IPS-20b (cell line): ENCODE data around the gene UBR4.
"Not testable (repeated sequence)": the region's sequence is repeated elsewhere in the genome, so short reads cannot be mapped to it uniquely, and the experiment has no call there.

Source experiments
- H3K27ac ChIP-seq: one replicate; pipeline ENCODE4 v1.5.1; 2013; ENCODE audit warnings: low read length
- H3K27me3 ChIP-seq: 2 replicates; pipeline ENCODE4 v1.6.1; 2013; ENCODE audit warnings: mild to moderate bottlenecking, low read length, inconsistent platforms; ENCODE audit not compliant: insufficient read depth
- H3K36me3 ChIP-seq: 2 replicates; pipeline ENCODE4 v1.6.1; 2013; ENCODE audit warnings: low read depth, mild to moderate bottlenecking, inconsistent platforms, low read length, moderate library complexity; ENCODE audit not compliant: insufficient read depth
- H3K4me1 ChIP-seq: 2 replicates; pipeline ENCODE4 v1.6.1; 2013; ENCODE audit warnings: mild to moderate bottlenecking, control low read depth, inconsistent platforms, low read length, moderate library complexity; ENCODE audit not compliant: insufficient read depth
- H3K4me3 ChIP-seq: 2 replicates; pipeline ENCODE4 v1.5.1; 2013; ENCODE audit warnings: mild to moderate bottlenecking, low read length, inconsistent platforms
- H3K9ac ChIP-seq: 2 replicates; pipeline ENCODE4 v1.6.1; 2013; ENCODE audit warnings: low read depth, mild to moderate bottlenecking, inconsistent platforms, low read length, moderate library complexity
- H3K9me3 ChIP-seq: 2 replicates; pipeline ENCODE4 v1.6.1; 2013; ENCODE audit warnings: mild to moderate bottlenecking, low read depth, low read length, inconsistent platforms; ENCODE audit not compliant: insufficient read depth

The UBR4 gene

DNA sequence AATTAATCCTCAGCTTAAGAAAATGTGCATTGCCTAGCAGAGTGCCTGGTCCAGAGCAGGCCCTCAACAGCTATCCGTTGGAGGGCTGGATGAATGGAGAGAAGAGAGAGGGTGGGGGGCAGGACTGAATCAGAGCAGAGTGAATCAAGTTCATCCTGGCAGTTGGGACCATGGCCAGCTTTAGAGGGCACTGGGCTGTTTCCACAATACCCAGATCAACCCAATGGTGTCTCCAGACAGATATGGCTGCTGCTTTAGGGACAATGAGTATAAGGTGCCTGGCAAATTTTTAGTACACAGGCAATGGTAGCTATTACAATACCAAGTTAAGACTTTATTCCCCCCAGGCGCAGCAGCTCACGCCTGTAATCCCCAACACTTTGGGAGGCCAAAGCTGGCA lies 24.2 kb upstream of the UBR4 start:
- no peak overlapping the region for H3K4me3 ChIP-seq
- H3K36me3 ChIP-seq: peaks cover 90% of the 10 kb centered on the region
- H3K4me1 ChIP-seq: no peaks in the 10 kb centered on the region
- H3K9ac ChIP-seq: no peak overlapping the region
- H3K27ac ChIP-seq: no peak overlapping the region
- H3K27me3 ChIP-seq: no peaks in the 10 kb centered on the region
- H3K9me3 ChIP-seq: no peaks in the 10 kb centered on the region

DNA sequence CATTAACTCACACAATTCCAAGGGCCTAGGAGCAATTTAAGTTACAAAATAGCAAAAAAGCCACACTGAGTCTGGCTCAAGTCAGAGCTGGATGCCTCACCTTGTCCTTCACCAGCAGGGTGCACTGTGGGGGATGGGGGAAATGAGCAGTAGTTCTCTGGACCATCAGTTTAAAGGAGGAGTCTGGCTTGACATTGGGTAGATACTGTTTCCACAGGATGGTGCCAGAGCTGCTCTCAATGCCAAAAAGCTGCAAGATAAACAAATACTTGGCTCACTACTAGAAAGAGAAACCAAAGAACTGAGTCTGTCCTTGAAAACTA lies 22.4 kb upstream of the UBR4 start:
- no peak overlapping the region for H3K9ac ChIP-seq
- no peaks in the 10 kb centered on the region for H3K27me3 ChIP-seq
- H3K4me3 ChIP-seq: no peak overlapping the region
- peaks cover 88% of the 10 kb centered on the region for H3K36me3 ChIP-seq
- H3K9me3 ChIP-seq: no peaks in the 10 kb centered on the region
- no peak overlapping the region for H3K27ac ChIP-seq
- H3K4me1 ChIP-seq: no peaks in the 10 kb centered on the region

DNA sequence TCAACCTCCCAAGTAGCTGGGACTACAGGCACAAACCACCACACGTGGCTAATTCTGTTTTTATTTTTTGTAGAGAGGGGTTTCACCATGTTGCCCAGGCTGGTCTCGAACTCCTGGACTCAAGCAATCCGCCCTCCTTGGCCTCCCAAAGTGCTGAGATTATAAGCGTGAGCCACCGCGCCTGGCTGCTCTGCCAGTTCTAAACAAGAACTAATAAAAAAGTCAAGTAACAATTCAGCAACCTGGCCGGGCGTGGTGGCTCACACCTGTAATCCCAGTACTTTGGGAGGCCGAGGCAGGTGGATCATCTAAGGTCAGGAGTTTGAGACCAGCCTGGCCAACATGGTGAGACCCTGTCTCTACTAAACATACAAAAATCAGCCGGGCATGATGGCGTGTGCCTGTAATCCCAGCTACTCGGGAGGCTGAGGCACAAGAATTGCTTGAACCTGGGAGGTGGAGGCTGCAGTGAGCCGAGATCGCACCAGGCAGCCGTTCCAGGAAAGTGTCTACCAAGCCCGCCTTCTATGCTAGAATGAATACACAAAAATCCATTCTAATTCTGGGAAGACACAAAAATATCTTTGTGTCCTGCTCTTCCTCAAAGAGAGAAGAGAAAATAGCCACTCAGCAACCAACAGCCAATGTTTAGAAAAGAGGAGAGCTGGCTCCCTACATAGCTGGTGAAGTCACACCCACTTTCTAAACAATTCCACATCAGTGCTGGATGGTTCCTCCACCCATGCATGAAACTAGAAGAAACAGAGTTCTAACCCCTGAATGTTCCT lies 21.9 kb upstream of the UBR4 start:
- not testable (repeated sequence) for H3K9me3 ChIP-seq, H3K27me3 ChIP-seq, H3K9ac ChIP-seq, H3K4me1 ChIP-seq, H3K27ac ChIP-seq, H3K4me3 ChIP-seq
- H3K36me3 ChIP-seq: peaks cover 88% of the 10 kb centered on the region

DNA sequence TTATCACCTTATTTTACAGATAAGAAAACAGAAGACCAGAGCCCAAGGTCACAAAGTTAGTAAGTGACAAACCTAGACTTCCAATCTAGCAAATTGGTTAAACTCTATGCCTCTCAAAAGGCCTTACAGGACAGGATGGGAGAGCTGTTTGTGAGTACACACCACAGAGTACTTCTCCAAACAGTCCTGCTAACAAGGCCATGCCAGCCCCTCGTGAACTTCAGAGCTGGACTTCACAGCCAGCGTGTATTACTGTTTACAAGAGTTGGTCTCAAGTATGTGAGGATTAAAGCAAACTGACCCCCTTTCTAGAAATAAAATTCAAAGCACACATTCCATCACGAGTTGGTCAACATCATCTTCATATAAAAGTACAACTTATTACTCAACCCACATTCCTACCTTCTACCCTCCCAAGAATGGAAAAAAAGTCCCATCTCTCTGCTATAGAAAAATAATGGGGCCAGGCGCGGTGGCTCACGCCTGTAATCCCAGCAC lies 19.8 kb upstream of the UBR4 start:
- peaks cover 95% of the 10 kb centered on the region for H3K36me3 ChIP-seq
- H3K27me3 ChIP-seq: no peaks in the 10 kb centered on the region
- no peaks in the 10 kb centered on the region for H3K4me1 ChIP-seq
- no peak overlapping the region for H3K9ac ChIP-seq
- H3K27ac ChIP-seq: no peak overlapping the region
- H3K4me3 ChIP-seq: no peak overlapping the region
- H3K9me3 ChIP-seq: no peaks in the 10 kb centered on the region

DNA sequence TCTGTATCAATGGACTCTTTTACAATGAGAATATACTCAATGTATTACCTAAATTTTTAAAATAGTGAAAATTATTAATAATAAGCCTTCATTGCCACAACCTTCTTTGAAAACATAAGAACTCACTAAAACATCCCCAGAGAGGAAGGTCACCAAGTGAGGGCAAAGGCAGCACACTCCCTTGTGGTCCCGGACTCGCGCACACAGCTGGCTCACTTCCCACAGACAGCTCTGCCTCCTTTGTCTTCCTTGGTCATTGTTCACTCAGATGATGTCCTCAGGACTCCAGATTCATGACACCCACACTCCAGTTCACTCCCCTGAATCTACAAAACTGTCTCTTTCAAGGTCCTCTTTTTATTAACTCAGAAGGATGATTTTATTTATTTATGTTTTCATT lies 19.2 kb upstream of the UBR4 start:
- Histone ChIP-seq H3K36me3 (peaks cover 96% of the 10 kb centered on the region), H3K27ac (no peak overlapping the region), H3K27me3 (no peaks in the 10 kb centered on the region), H3K9ac (no peak overlapping the region), H3K9me3 (no peaks in the 10 kb centered on the region), H3K4me1 (no peaks in the 10 kb centered on the region), H3K4me3 (no peak overlapping the region)

DNA sequence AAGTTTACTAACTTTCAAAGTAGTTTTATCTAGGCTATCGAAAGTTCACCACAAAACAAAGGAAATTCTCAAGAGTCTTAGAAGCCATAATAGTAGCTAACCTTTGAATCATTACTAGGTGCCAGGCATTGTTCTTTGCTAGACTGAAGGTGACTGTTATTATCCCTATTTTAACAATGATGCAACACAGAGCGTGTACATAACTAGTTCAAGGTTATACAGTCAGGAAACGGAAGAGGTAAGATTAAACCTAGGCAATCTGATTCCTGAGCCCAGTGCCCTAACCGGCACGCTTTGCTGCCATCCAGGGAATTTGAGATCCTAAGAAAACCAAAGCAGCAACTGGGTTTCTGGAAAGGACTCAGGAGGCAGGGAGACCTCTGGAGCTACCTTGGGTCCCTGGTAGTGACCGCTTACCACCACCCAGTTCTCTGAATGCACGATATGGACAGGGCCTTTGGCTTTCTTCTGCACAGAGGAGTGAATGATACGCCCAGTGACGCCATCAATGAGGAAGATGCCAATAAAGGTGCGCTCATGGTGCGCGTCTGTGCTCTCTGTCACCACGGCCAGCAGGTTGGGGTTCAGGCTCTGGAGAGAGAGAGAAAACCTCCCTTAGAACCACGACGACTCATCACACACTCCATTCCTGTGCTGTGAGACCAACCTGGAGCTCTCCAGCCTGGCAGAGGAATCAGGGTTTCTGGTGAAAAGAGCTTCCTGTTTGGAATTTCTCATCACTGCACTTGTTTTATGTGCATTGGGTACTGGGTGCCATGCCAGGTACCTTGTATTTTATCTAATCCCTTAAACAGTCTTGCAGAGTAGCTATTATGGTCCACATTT lies 13.1 kb upstream of the UBR4 start:
- Histone ChIP-seq H3K4me3 (no peak overlapping the region), H3K27me3 (no peaks in the 10 kb centered on the region), H3K27ac (no peak overlapping the region), H3K9me3 (no peaks in the 10 kb centered on the region), H3K36me3 (peaks cover 98% of the 10 kb centered on the region), H3K4me1 (no peaks in the 10 kb centered on the region), H3K9ac (no peak overlapping the region)

DNA sequence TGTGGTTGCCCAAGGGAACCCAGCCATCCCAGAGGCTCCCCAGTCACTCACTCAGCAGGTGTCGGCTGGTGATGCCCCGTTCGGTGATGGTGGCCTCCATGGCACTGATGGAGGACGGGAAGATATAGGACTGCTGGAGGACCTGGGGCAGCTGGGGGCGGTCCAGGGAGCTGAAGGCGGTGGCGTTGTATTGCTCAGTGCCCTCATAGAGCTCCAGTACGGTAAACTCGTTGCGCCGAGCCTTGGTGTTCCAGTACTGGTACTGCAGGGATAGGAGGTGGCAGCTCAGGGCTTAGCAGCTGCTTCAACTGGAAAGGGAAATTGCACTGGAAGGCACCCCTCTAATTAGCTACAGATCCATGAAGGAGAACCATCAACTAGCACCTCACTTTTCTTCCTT lies 12.5 kb upstream of the UBR4 start:
- Histone ChIP-seq H3K27me3 (no peaks in the 10 kb centered on the region), H3K4me1 (no peaks in the 10 kb centered on the region), H3K27ac (no peak overlapping the region), H3K9me3 (no peaks in the 10 kb centered on the region), H3K36me3 (peaks cover 99% of the 10 kb centered on the region), H3K4me3 (no peak overlapping the region), H3K9ac (no peak overlapping the region)

DNA sequence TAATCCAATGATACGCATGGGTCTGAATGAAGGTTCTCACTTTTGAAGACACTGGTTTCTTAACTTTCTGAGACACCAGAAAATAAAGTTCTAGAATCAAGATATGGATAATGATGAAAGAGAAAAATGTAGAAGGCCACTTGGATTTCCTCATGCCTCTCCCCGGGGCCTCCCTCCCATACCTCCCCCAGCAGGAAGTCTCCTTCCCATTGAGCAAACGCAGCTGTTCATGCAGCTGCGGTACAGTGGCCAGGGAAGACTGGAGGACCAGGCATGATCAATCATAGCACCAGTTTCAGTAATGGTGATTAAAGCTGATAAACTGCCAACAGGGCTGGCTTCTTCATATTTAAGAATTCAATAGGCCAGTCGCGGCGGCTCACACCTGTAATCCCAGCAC lies 10.9 kb upstream of the UBR4 start:
- Histone ChIP-seq H3K9ac (no peak overlapping the region), H3K27ac (no peak overlapping the region), H3K9me3 (no peaks in the 10 kb centered on the region), H3K36me3 (peaks cover 98% of the 10 kb centered on the region), H3K27me3 (no peaks in the 10 kb centered on the region), H3K4me3 (no peak overlapping the region), H3K4me1 (no peaks in the 10 kb centered on the region)

DNA sequence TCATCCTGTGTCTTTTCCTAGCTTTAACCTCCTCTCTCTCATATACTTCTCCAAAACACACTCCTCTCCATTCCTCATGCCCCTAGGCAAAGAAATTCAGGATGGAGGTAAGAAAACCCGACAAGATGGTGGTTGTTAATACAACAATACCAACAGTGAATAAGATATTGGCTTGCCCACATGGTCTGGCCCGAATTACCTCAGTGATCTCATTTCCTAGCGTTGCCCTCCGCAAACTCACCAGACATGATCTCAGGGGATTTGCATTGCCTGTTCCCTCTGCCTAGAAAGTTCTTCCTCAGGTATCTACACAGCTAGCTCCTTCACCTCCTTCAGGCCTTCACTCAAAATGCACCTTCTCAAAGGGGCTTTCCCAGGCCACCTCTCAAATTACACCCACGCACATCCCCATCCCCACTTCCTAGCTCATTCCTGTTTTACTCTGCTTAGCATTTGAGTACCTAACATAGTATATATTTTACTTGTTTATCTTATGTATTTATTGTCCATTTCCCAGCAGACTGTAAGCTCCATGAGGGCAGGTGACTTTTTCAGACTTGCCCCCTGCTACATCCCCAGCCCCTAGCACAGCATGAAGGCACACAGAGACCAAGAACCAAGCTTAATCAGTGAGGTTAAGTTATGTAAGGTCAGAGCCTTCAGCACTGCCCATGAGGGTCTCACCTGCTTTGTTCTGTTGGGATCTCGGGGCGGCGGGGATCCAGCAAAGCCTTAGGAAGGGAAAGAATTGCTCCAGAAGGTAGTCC lies 10.2 kb upstream of the UBR4 start:
- Histone ChIP-seq H3K27me3 (no peaks in the 10 kb centered on the region), H3K27ac (no peak overlapping the region), H3K9ac (no peak overlapping the region), H3K4me1 (no peaks in the 10 kb centered on the region), H3K36me3 (peaks cover 97% of the 10 kb centered on the region), H3K4me3 (no peak overlapping the region), H3K9me3 (no peaks in the 10 kb centered on the region)

DNA sequence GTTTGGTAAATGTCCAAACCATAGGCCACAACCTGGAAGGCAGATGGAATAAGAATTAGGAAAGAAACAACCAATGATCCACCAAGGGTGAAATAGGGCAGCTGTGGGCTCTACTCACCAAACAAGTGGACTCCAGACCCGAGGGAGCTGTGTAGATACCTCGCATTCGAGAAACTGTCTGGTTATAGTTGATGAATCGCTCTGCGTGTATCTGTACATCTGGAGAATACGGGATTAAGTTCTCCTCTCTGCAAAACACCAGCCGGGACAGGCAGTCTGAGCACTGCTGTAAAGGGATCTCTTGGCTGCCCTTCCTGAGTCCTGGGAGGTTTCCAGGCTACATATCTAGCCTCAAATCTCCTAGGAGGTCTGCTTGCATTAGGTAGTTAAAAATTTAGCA lies 9.4 kb upstream of the UBR4 start:
- Histone ChIP-seq H3K4me3 (no peak overlapping the region), H3K27ac (no peak overlapping the region), H3K36me3 (peaks cover 95% of the 10 kb centered on the region), H3K9me3 (no peaks in the 10 kb centered on the region), H3K27me3 (no peaks in the 10 kb centered on the region), H3K4me1 (no peaks in the 10 kb centered on the region), H3K9ac (no peak overlapping the region)

DNA sequence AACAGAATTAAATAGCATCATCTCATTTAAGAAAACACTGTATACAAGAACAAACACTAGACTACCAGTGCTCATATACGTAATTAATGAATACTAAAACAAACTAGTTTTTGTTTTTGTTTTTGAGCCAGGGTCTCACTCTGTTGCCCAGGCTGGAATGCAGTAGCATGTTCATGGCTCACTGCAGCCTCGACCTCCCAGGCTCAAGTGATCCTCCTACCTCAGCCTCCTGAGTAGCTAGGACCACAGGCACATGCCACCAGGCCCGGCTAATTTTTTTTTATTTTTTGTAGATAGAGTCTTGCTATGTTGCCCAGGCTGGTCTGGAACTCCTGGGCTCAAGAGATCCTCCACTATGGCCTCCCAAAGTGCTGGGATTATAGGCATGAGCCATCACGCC lies 6.5 kb upstream of the UBR4 start:
- H3K27me3 ChIP-seq, H3K9me3 ChIP-seq, H3K9ac ChIP-seq, H3K4me3 ChIP-seq, H3K4me1 ChIP-seq, H3K27ac ChIP-seq: not testable (repeated sequence)
- peaks cover 91% of the 10 kb centered on the region for H3K36me3 ChIP-seq
